Cardiac septum (tissue), 1 donor: ENCODE results near the gene FLOT1. TPM values are rescaled to one million over a fixed set of nuclear protein-coding genes. Genes with fewer than 3 reads are reported as not detected.

Experiments
- DNase-seq: peaks from one replicate; pipeline ENCODE4 v3.0.0-alpha.2; 2020; ENCODE audit warnings: low spot score
- intact Hi-C: fragments of 100-400 bp; cut with DNase I; formaldehyde crosslinking; loops from one replicate; pipeline ENCODE4 v1.14.0; 2022
- total RNA-seq: library from RNA; stranded (reverse); fragmentation: NEBNext Ultra II Directional; extraction: Animal tissue kit (Norgen Biotek cat#: 25700); gene quantifications from one replicate; pipeline ENCODE4 v1.2.1, GENCODE V29; 2021
- donor health status: DM: no; HTN: no; CAD: no.

Gene FLOT1
- total RNA-seq, 1 donor from 2014 or later = 251 TPM

- DNase-seq = no peak
- intact Hi-C loops = loop anchor here (1.0 kb wide), 3 partner anchors 30 to 100 kb away; partner anchors contain the start of genes MRPS18B and PPP1R10
Measured at GRCh38 chr6:30716879-30717128, 25.7 kb downstream of the FLOT1 start.

DNA sequence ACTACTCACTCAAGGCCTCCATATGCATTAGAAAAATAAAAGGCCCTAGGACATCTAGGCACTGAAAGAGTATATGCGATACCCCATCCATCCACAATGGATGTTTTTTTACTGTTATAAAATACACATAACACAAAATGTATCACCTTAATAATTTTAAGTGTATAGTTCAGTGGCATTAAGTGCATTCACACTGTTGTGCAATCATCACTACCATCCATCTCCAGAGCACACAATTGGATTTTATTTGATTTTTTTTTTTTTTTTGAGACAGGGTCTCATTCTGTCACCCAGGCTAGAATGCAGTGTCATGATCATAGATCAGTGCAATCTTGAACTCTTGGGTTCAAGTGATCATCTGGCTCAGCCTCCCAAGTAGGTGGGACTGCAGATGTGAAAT is 28.2 kb downstream of the FLOT1 start:
- intact Hi-C loops = no loop called here

DNA sequence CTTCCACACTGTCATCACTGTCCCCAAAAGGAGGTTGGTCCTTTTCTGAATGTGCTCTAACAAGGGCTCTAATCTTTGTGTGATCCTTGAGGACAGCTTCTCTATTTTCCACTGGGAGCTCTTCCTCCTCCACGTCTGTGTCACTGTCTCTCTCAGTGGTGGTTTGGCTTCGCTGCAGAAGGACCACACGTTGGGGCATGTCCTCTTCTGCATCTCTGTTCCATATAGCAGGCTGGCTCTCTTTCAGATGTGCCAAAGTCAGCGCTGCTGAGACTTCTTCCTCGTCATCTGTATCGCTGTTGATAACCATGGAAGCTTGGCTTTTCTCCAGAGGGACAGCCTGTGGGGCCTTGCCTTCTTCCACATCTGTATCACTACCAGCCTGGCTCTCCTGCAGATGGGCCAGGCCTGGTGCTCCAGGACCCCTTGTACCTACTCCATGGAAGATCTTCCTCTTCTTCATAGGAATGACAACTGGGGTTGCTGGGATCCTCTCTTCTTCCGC is 30.0 kb downstream of the FLOT1 start:
- no peak for DNase-seq
- intact Hi-C loops = no loop called here

More for the DNA sequence above, 28.2 kb downstream of the FLOT1 start:
- DNase-seq = no peak

- DNase-seq = no peak
Measured at GRCh38 chr6:30711758-30712380, 30.6 kb downstream of the FLOT1 start.

DNA sequence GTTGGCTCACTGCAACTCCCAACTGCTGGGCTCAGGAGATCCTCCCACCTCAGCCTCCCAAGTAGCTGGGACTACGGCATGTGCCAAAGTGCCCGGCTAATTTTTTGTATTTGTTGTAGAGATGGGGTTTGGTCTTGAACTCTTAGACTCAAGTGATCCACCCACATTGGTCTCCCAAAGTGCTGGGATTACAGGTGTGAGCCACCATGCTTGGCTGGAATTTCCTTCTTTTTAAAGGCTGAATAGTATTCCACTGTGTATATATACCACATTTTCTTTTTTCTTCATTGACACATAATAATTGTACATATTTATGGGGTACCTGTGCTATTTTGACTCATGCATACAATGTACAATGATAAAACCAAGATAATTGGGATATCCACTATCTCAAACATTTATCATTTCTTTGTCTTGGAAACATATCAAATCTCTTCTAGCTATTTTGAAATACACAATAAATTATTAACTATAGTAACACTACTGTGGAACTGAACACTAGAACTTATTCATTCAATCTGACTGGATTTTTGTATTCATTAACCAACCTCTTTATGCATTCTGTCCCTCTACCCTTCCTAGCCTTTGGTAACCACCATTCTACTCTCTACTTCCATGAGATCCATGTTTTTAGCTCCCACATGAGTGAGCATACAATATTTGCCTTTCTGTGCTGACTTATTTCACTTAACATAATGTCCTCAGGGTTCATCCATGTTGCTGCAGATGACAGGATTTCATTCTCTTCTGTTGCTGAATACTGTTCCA is 33.2 kb downstream of the FLOT1 start:
- DNase-seq = no peak
- intact Hi-C loops = no loop called here

More at GRCh38 chr6:30711758-30712380, 30.6 kb downstream of the FLOT1 start:
- intact Hi-C loops = no loop called here

DNA sequence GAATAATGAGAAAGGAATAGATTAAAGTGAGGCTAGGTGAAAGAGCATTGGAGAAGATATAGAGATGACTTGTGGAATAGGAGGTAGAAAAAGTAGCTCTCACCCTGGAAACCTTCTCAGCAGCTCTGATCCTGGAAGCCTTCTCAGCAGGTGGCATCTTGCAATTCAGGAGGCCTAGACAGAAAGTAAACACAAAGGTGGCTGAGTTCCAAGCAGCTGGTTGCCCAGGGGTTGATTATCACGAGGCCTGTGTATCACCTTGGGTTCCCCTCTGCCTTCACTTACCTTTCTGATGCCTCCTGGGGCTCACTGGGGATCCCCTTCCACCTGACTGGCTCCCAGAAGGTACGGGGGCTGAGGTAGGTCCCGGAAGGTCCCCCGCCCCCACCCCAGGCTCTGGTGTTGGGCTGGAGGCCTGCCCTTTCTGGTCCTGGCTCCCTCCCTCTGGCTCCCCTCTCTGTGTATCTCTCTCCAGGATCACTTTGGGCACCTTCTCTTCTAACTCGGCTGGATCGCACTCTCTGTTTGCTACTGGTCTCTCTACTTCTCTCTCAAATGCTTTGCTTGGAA is 35.1 kb downstream of the FLOT1 start:
- intact Hi-C loops = no loop called here
- DNase-seq = no peak

DNA sequence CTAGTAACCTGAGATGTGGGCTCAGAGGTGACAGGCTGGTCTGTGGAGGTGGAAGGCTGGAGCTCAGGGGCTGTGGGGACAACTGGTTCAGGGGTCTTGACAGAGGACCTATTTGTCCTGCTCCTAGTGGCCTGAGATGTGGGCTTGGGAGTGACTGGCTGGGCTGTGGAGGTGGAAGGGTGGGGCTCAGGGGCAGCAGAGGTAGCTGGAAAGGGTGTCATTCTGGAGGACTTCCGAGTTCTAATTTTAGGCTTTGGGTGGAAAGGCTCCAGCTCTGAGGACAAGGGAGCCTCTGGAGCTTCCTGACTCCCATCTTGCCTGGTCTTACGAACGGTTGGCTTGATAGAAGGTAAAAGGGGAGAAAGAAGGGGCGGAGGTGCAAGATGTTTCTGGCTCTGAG is 36.9 kb downstream of the FLOT1 start:
- intact Hi-C loops = no loop called here
- DNase-seq = no peak

GRCh38 chr6:30703821-30704220 is 38.7 kb downstream of the FLOT1 start:
- no peak for DNase-seq
- intact Hi-C loops = no loop called here

DNA sequence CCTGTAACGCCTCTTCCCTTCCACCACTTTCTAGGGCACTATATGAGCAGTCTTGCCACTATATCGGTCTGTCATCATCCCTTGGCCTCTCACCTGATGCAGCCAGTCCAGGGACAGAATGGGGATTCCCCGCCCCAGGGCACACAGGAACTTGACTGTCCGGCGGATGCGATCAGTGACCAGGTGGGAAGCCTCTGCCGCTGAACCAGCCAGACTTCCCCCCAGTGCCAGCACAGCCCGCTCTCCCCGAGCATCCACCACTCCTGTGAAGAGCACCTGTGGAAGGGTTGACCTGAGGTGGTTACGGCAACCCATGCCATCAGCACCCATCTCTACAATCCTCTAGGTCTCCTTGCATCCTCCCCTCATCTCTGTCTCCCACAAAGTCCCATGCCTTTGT is 39.5 kb downstream of the FLOT1 start:
- no peak for DNase-seq
- intact Hi-C loops = no loop called here

- intact Hi-C loops = no loop called here
- no peak for DNase-seq
Measured at GRCh38 chr6:30700340-30700739, 42.1 kb downstream of the FLOT1 start.

DNA sequence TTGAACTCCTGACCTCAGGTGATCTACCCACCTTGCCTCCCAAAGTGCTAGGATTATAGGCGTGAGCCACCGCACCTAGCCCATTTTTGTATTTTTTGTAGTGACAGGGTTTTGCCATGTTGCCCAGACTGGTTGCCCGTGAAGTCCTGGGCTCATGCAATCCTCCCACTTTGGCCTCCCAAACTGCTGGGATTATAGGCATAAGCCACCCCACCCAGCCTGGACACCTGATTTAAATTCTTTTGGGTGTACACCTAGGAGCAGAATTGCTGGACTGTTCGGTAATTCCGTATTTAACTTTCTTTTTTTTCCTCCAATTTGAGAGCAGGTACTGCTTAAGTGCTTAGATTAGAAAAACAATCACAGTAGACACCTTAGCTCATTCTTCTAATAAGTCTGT is 46.1 kb downstream of the FLOT1 start:
- DNase-seq = no peak
- intact Hi-C loops = no loop called here

- intact Hi-C loops = no loop called here
Measured at GRCh38 chr6:30691208-30691847, 51.2 kb downstream of the FLOT1 start.

GRCh38 chr6:30690403-30691207 is 51.9 kb downstream of the FLOT1 start, which contains the start of gene NRM:
NRM (minus strand) TSS chr6:30690984; CDS start chr6:30690974, 10 bp downstream.
- intact Hi-C loops = no loop called here
- DNase-seq = peak; percentile 94

More at GRCh38 chr6:30691208-30691847, 51.2 kb downstream of the FLOT1 start:
- no peak for DNase-seq

DNA sequence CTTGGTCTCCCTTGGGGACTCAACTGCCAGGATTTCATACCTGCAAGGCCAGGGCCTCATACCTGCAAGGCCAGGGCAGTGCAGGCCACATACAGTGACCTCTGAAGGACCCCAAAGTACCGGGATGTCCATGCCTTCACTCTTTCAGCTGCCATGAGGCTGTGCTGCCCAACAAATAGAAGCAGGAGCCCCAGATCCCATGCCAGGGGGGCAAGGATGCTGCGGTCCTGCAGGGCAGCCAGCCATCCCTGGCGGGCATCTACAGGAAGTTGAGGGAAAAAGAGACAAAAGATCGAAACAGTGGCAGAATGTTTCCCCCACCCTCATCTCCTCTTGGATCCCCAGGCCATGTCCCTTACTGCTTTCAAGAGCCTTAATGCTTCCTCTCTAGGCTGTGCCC is 52.5 kb downstream of the FLOT1 start:
- no peak for DNase-seq
- intact Hi-C loops = loop anchor here (5.0 kb wide), 1 partner anchor 73 kb away; the partner anchor contains the start of genes MRPS18B and PPP1R10

- intact Hi-C loops = loop anchor here (5.0 kb wide), 1 partner anchor 72 kb away; the partner anchor contains the start of genes MRPS18B and PPP1R10
- DNase-seq = no peak
Measured at GRCh38 chr6:30689022-30689865, 53.2 kb downstream of the FLOT1 start.

DNA sequence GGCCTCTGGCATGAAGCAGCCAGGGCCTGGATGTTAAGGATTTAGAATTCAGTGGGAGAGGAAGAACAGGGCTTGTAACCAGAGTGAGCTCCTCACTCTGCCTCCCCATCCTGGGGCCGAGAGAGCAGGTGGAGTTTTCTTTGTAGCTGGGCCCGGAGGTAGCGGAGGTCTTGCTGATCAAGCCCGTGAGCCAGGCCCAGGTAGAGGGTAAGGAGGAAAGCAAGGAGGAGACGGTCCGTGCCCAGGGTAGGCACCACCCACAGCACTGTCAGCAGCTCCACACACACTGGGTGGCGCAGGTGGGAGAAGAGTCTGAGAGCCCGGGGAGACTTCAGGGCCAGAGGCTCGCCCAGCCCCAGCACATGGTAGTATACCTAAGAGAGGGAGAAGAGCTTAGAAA is 53.9 kb downstream of the FLOT1 start:
- DNase-seq = no peak

DNA sequence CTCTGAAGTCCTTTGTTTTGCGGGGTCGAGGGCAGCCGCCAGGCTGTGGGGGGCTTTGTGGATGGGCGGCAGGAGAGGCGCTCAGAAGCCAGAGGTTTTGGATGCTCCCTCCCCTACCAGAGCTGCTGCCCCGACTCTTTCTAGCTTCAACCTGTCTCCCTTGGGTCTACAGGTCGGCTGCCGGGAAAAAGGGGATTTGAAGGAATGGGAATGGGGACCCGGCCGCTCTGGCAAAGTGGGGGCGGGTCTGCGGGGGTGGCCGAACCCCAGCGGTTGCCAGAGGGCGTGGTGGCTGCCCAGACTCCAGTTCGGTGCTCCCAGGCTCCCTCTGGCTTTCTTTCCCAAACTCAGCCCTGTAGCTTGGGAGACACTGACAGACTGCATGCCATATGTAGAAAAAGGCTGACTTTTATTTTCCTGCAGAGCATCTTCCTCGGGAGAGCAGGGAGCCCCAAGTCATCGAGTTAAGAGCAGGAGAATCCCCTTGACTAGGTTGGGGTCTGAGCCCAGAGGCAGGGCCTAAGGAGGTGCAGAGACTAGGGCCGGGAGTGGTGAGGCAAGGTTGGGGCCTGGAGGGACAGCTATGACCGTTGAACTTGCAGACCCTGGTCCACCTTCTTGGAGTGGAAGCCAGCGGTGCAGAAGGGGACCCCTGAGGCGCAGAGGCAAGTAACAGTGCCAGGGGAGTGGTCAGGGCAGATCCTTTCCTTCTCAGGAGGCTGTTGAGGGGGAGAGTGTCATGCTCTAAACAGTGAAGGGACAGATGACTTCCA is 54.6 kb downstream of the FLOT1 start:
- intact Hi-C loops = loop anchor here (1.0 to 5.0 kb wide), 4 partner anchors 29 to 71 kb away; partner anchors contain the start of genes FLOT1, MDC1, MRPS18B and PPP1R10
- no peak for DNase-seq

More for the DNA sequence above, 53.9 kb downstream of the FLOT1 start:
- intact Hi-C loops = loop anchor here (5.0 kb wide), 1 partner anchor 71 kb away; the partner anchor contains the start of genes MRPS18B and PPP1R10
